Dermis blood vessel endothelial cell (primary cell): ENCODE data around the gene GOLGA8K. TPM values are rescaled to one million over a fixed set of nuclear protein-coding genes. Genes with fewer than 3 reads are reported as not detected.
"Not testable (repeated sequence)": the region's sequence is repeated elsewhere in the genome, so short reads cannot be mapped to it uniquely, and the experiment has no call there.

ENCODE experiments used
- DNase-seq: peaks from one replicate; pipeline ENCODE4 v3.0.0; 2010
- total RNA-seq: library from RNA; depleted of rRNA; stranded (reverse); fragments of >200 nt; gene quantifications from 2 replicates; pipeline ENCODE4 v1.2.3, GENCODE V29; 2014

GOLGA8K gene
- total RNA-seq, 1 donor from 2014 or later, result 0.17 TPM

DNA sequence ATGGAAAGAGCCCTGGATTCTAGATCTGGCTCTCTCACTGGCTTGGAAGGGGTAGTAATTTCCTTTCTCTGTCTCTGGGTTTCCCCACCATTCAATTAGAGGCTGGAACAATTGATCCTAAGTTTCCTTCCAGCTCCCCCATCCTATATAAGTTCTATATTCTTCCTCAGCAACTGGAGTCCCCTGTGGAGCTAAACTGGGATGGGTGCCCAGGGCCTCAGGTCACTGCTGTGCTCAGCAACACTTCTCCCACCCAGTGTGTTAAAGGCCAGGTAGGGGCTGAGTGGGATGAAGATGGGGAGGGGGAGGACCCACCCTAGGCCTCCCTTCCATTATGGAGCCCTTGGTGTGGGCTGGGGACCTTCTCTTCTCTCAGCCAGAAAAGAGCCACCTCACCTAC, 46.2 kb downstream of the GOLGA8K start:
- not testable (repeated sequence) for DNase-seq

DNA sequence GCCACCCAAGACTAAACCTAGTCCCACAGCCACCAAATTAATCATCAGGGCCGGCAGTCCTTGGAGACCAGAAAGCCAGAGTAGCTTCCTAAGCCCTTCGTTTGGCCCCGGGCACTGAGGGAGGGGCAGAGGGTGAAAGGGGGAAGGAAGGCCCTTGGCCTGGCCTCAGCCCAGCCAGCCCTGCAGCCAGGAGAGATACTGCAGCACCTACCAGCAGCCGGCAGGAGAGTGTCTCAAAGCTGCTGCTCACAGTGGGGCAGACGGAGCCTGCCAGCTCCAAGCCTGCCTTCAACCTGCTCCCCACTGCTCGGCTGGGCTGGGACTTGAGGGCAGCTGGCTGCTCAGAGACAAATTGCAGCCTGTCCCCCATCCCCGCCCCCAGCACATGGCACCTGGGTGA, 50.3 kb downstream of the GOLGA8K start:
- not testable (repeated sequence) for DNase-seq

DNA sequence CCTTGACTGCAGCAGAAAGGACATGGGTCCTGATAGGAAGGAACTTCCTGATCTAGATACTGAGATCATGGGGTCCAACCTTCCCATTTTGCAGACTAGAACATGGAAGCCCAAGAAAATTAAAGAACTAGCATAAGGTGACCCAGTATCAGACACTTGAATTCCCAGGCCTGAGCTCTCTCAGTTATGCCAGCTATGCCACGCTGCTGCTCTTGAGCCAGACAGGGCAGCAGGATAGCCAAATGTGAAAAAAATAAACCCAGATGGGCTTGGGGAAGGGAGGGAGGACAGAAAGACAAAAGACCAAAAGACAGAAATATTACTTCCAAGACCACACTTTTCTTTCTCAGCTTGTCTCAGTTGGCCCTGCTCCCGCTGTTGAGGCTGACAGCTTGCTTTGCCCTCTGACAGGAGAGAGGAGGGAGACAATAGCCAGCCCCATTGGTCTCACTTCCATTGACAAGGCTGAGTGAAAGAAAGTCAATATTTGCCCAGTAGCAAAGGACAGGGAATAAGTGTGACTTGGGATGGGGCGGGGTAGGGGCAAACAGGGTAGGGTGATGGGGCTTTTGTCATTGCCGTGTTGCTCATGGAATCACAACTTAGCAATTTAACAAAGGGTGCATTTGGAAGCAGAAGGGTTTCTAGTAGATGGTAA, 52.4 kb downstream of the GOLGA8K start:
- not testable (repeated sequence) for DNase-seq

GRCh38 chr15:32347037-32347436, 56.1 kb downstream of the GOLGA8K start:
- not testable (repeated sequence) for DNase-seq

DNA sequence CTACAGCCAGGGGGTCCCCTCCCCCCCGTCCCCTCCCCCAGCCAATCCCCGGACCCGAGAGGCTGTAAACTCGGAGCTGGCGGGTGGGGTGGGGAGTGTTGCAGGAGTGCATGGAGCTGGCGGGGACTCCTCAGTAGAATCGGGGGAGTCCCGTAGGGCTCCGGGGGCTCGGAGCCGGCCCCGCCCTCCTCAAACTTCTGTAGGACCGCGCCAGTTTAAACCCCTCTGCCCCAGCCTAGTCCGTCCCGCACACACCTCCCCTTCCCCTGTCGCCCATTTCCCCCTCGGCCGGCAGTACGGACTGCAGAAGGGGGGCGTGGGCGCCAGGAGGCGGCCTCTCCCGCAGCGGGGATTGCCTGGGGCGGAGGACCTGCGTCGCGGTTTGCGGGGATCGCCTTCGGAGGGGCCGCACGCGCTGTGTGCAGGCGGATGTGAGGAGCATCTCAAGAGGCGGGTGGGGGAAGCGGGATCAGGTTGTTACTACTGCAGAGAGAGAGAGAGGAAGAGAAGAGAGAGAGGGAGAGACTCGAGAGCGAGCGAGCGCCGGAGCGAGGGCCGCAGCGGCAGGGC, 57.0 kb downstream of the GOLGA8K start:
- not testable (repeated sequence) for DNase-seq

DNA sequence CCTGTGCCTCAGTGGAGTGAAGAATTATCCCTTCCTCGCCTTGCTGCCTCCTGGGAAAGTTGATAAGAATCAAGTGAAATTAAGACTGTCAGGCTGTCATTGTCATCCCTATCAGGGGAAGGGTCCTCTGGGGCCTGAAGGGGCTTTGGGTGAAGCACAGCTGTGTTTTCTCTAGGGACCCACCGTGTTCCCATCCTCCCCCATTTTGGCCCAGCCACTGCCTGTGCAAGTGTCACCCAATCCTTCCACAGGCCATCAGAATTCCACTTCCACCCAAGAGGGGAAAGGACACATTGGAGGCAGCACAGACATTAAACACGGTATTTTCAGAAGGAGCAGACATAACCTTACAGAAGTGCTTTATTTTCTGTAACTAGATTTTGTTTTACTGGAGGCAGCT, 59.2 kb downstream of the GOLGA8K start:
- not testable (repeated sequence) for DNase-seq

Other genes starting within 250 kb of the GOLGA8K start
- 0.09 and 0.51 TPM in 2 replicates for gene GOLGA8O, start 52.3 kb upstream of the GOLGA8K start, total RNA-seq
- 1.2 TPM in 2 replicates for gene GOLGA8N, start 190.2 kb upstream of the GOLGA8K start, total RNA-seq
- 8.0 and 34.6 TPM in 2 replicates for gene ARHGAP11A, start 212.2 kb upstream of the GOLGA8K start, total RNA-seq
- gene SCG5, start 238.4 kb upstream of the GOLGA8K start, total RNA-seq, result 0.34 TPM in 1 of 2 replicates, not detected in the other